IMR-90 (cell line): ENCODE measurements around the gene TM2D1. TPM values are rescaled to one million over a fixed set of nuclear protein-coding genes. Genes with fewer than 3 reads are reported as not detected.
A peak's percentile ranks its signal among the peaks of the same experiment; 100 is the strongest.

Experiments
- ATAC-seq: fragments of 200-7000 bp; cut with Tn5 transposase; 2 replicates; pipeline ENCODE4 v1.9.1; 2020; ENCODE audit warnings: low read depth, mild to moderate bottlenecking, moderate library complexity
- BruUV-seq: library from RNA; stranded (reverse); fragments of 400-500 nt; replicated peaks from 2 replicates; lab custom pipeline; 2021; lab: Mats Ljungman, UMichigan
- CTCF ChIA-PET: fragments of 300-600 bp; formaldehyde crosslinking; extraction: SDS; loops from one replicate; lab custom pipeline; 2021; ENCODE audit warnings: antibody characterized with exemption; lab: Yijun Ruan, JAX
- POLR2A ChIA-PET: fragments of 300-600 bp; sonication (Branson Sonifier 250); formaldehyde crosslinking; loops from one replicate; lab custom pipeline; 2022; ENCODE audit warnings: antibody characterized with exemption; ENCODE audit not compliant: unreplicated experiment; lab: Charles Lee
- DNase-seq: peaks from one replicate; pipeline ENCODE4 v3.0.0; 2013
- H2AFZ ChIP-seq: replicated peaks from 2 replicates; pipeline ENCODE3; 2013; ENCODE audit warnings: low read length, mild to moderate bottlenecking; ENCODE audit not compliant: poor library complexity
- H2AK5ac ChIP-seq: 2 replicates; pipeline ENCODE4 v1.6.1; 2013; ENCODE audit warnings: low read depth, low read length, inconsistent platforms
- H2AK9ac ChIP-seq: replicated peaks from 2 replicates; pipeline ENCODE3; 2013; ENCODE audit warnings: mild to moderate bottlenecking, low read depth, low read length, moderate library complexity; ENCODE audit not compliant: poor library complexity
- H2BK120ac ChIP-seq: 2 replicates; pipeline ENCODE4 v1.6.1; 2013; ENCODE audit warnings: low read depth, low read length, inconsistent platforms
- H2BK15ac ChIP-seq: 3 replicates; pipeline ENCODE4 v1.6.1; 2013; ENCODE audit warnings: low read depth, low read length, inconsistent platforms
- H2BK20ac ChIP-seq: 2 replicates; pipeline ENCODE4 v1.6.1; 2013; ENCODE audit warnings: low read depth, mild to moderate bottlenecking, inconsistent platforms, low read length, moderate library complexity
- H2BK5ac ChIP-seq: 2 replicates; pipeline ENCODE4 v1.6.1; 2013; ENCODE audit warnings: mild to moderate bottlenecking, low read depth, low read length, inconsistent platforms; ENCODE audit not compliant: poor library complexity, severe bottlenecking
- H3K14ac ChIP-seq: replicated peaks from 2 replicates; pipeline ENCODE4 v1.6.1; 2013; ENCODE audit warnings: low read depth, low read length, inconsistent platforms
- H3K18ac ChIP-seq: 2 replicates; pipeline ENCODE4 v1.6.1; 2013; ENCODE audit warnings: low read depth, low read length, control low read depth
- H3K23ac ChIP-seq: 2 replicates; pipeline ENCODE4 v1.6.1; 2013; ENCODE audit warnings: low read depth, low read length, inconsistent platforms
- H3K27ac ChIP-seq: 2 replicates; pipeline ENCODE4 v1.5.1; 2013; ENCODE audit warnings: mild to moderate bottlenecking, control low read depth, low read length; ENCODE audit not compliant: insufficient read depth
- H3K27me3 ChIP-seq: 2 replicates; pipeline ENCODE4 v1.6.1; 2013; ENCODE audit warnings: low read length; ENCODE audit not compliant: control insufficient read depth, insufficient read depth
- H3K36me3 ChIP-seq: 2 replicates; pipeline ENCODE4 v1.6.1; 2013; ENCODE audit warnings: low read length, mixed read lengths; ENCODE audit not compliant: control insufficient read depth, insufficient read depth
- H3K4ac ChIP-seq: 2 replicates; pipeline ENCODE4 v1.6.1; 2013; ENCODE audit warnings: low read depth, low read length, inconsistent platforms
- H3K4me1 ChIP-seq: 2 replicates; pipeline ENCODE4 v1.6.1; 2013; ENCODE audit warnings: low read length, mixed read lengths; ENCODE audit not compliant: control insufficient read depth, insufficient read depth
- H3K4me2 ChIP-seq: 2 replicates; pipeline ENCODE4 v1.6.1; 2013; ENCODE audit warnings: low read depth, mild to moderate bottlenecking, control low read depth, low read length, moderate library complexity
- H3K4me3 ChIP-seq: 2 replicates; pipeline ENCODE4 v1.5.1; 2013; ENCODE audit warnings: low read depth, mild to moderate bottlenecking, control low read depth, low read length, moderate library complexity; ENCODE audit not compliant: insufficient read depth
- H3K56ac ChIP-seq: 2 replicates; pipeline ENCODE4 v1.6.1; 2013; ENCODE audit warnings: low read length, inconsistent platforms; ENCODE audit not compliant: insufficient read depth; ENCODE audit errors: extremely low read depth
- H3K79me1 ChIP-seq, 2 experiments: 2 replicates each; pipeline ENCODE4 v1.6.1; 2013; ENCODE audit warnings: low read length in 2 of 2, inconsistent platforms in 1 of 2, low read depth in 1 of 2
- H3K9ac ChIP-seq: 2 replicates; pipeline ENCODE4 v1.6.1; 2013; ENCODE audit warnings: low read depth, low read length, control low read depth
- H3K9me1 ChIP-seq: 2 replicates; pipeline ENCODE4 v1.6.1; 2013; ENCODE audit warnings: low read length, inconsistent platforms; ENCODE audit not compliant: insufficient read depth
- H3K9me3 ChIP-seq: 2 replicates; pipeline ENCODE4 v1.6.1; 2013; ENCODE audit warnings: low read length; ENCODE audit not compliant: control insufficient read depth, insufficient read depth
- H4K20me1 ChIP-seq: 2 replicates; pipeline ENCODE4 v1.6.1; 2013; ENCODE audit warnings: low read length, inconsistent platforms; ENCODE audit not compliant: insufficient read depth
- H4K5ac ChIP-seq: 2 replicates; pipeline ENCODE4 v1.6.1; 2013; ENCODE audit warnings: mild to moderate bottlenecking, low read depth, low read length, control low read depth
- H4K8ac ChIP-seq, 2 experiments: 2 replicates each; pipeline ENCODE4 v1.6.1; 2013; ENCODE audit warnings: low read depth in 2 of 2, low read length in 2 of 2, control low read depth in 1 of 2, inconsistent platforms in 1 of 2
- H4K91ac ChIP-seq: 2 replicates; pipeline ENCODE4 v1.6.1; 2013; ENCODE audit warnings: low read depth, low read length, inconsistent platforms; ENCODE audit not compliant: insufficient read depth
- BHLHE40 ChIP-seq: fragments of 150-350 bp; IDR thresholded peaks from 2 replicates; pipeline ENCODE4 v1.6.1; 2016; ENCODE audit warnings: mild to moderate bottlenecking, low read depth, low read length
- FOS ChIP-seq: fragments of 150-350 bp; IDR thresholded peaks from 2 replicates; pipeline ENCODE4 v1.6.1; 2016; ENCODE audit warnings: low read depth, low read length
- MAFK ChIP-seq: IDR thresholded peaks from 2 replicates; pipeline ENCODE4 v1.6.1; 2012; ENCODE audit warnings: low read depth, low read length, improper control_type of control experiment
- MXI1 ChIP-seq: IDR thresholded peaks from 2 replicates; pipeline ENCODE4 v1.6.1; 2012; ENCODE audit warnings: low read depth, mild to moderate bottlenecking, low read length, moderate library complexity, borderline replicate concordance
- RAD21 ChIP-seq: IDR thresholded peaks from 2 replicates; pipeline ENCODE4 v1.6.1; 2012; ENCODE audit warnings: low read length, improper control_type of control experiment
- RCOR1 ChIP-seq: IDR thresholded peaks from 2 replicates; pipeline ENCODE4 v1.6.1; 2012; ENCODE audit warnings: mild to moderate bottlenecking, low read length, improper control_type of control experiment; ENCODE audit not compliant: insufficient replicate concordance
- SMC3 ChIP-seq: fragments of 150-350 bp; IDR thresholded peaks from 2 replicates; pipeline ENCODE4 v1.6.1; 2016; ENCODE audit warnings: low read depth, mild to moderate bottlenecking, antibody characterized with exemption, low read length, moderate library complexity
- dilution Hi-C: fragments of 300-500 bp; cut with HindIII; formaldehyde crosslinking; loops from one replicate; pipeline ENCODE4 v1.14.3; 2018; ENCODE audit warnings: low sequenced_read_pairs; ENCODE audit not compliant: unreplicated experiment
- in situ Hi-C: fragments of 300-500 bp; cut with MboI; formaldehyde crosslinking; loops from 3 replicates; pipeline ENCODE4 v1.14.3; 2019; ENCODE audit warnings: low sequenced_read_pairs, inconsistent platforms, mixed read lengths
- intact Hi-C: fragments of 100-400 bp; cut with micrococcal nuclease; formaldehyde crosslinking; loops from 2 replicates; pipeline ENCODE4 v1.10.0; 2022
- polyA plus RNA-seq, 3 experiments: library from polyadenylated mRNA; depleted of rRNA; stranded (reverse); fragments of >200 nt; gene quantifications; 2 replicates each; pipeline ENCODE4 v1.2.3, GENCODE V29; 2012; ENCODE audit warnings: low replicate concordance in 1 of 3
- total RNA-seq: library from RNA; depleted of rRNA; stranded (reverse); fragments of >200 nt; gene quantifications from 2 replicates; pipeline ENCODE4 v1.2.3, GENCODE V29; 2012

TM2D1 gene
- total and polyA plus RNA-seq, 2 of the 4 experiments (the other 2 are of a cell fraction): 14.3 to 32.7 TPM

DNA sequence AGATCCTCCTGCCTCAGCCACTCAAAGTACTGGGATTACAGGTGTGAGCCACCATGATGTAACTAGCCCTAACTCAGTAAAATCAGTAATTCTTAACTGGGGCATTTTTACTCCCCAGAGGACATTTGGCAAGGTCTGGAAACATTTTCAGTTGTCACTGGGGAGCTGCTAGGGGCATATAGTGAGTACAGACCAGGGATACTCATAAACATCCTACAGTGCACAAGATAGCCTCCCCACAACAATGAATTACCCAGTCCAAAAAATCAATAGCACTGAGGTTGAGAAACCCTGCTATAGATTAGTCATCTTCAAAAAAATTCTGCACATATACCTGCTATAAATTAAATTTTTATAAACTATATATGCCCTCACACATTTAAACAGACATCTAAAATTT is 13.0 kb downstream of the TM2D1 start:
- H3K9me1 ChIP-seq: no peaks in the 10 kb centered on the region
- H2BK5ac ChIP-seq: no peak overlapping the region
- no peak overlapping the region; the same call in 1 of the 2 replicates for H2BK20ac ChIP-seq
- H3K36me3 ChIP-seq: peaks cover 9% of the 10 kb centered on the region; the same call in 1 of the 2 replicates
- H3K4me3 ChIP-seq: no peak overlapping the region
- peaks cover 4% of the 10 kb centered on the region; the same call in 1 of the 2 replicates for H3K4me1 ChIP-seq
- no peak overlapping the region for H3K56ac ChIP-seq
- dilution Hi-C loops (no loop called here), in situ Hi-C loops (no loop called here), intact Hi-C loops (no loop called here)
- no peak overlapping the region for H3K14ac ChIP-seq
- peaks cover 15 to 27% of the 10 kb centered on the region in 2 experiments; a peak in 3 of 4 replicates for H3K79me1 ChIP-seq
- H2BK15ac ChIP-seq: no peak overlapping the region
- H3K27ac ChIP-seq: no peak overlapping the region
- no peak overlapping the region for H4K5ac ChIP-seq
- H4K20me1 ChIP-seq: peaks cover 6% of the 10 kb centered on the region; the same call in 1 of the 2 replicates
- H2AK9ac ChIP-seq: no peak overlapping the region
- no TSS peak for BruUV-seq
- ATAC-seq (no peak), DNase-seq (no peak)
- H4K91ac ChIP-seq: no peak overlapping the region
- no peak overlapping the region for H4K8ac ChIP-seq
- no peak overlapping the region for H2AFZ ChIP-seq
- TF ChIP-seq SMC3 (no peak), MAFK (no peak), FOS (no peak), RCOR1 (no peak), RAD21 (no peak), BHLHE40 (no peak), MXI1 (no peak)
- 0 out of 2 replicates have a peak overlapping the region, but pooled peaks have one; percentile 13 for H3K4ac ChIP-seq
- ChIA-PET CTCF (interaction anchor here (0.6 to 1.1 kb wide), 2 partner anchors 13 to 16 kb away, joined by 4 to 7 read pairs; no protein-coding TSS in a partner anchor), POLR2A (no interaction called here)
- H2BK120ac ChIP-seq: no peak overlapping the region
- H3K4me2 ChIP-seq: no peak overlapping the region
- H3K27me3 ChIP-seq: no peaks in the 10 kb centered on the region
- H3K18ac ChIP-seq: no peak overlapping the region
- H2AK5ac ChIP-seq: no peak overlapping the region
- no peak overlapping the region for H3K23ac ChIP-seq
- no peaks in the 10 kb centered on the region for H3K9me3 ChIP-seq
- no peak overlapping the region for H3K9ac ChIP-seq
